ENCODE results near the gene FMN1.

The FMN1 gene

GRCh38 chr15:33111041-33111451 lies 83.5 kb downstream of the FMN1 start:
- Histone ChIP-seq H3K79me2 (ENCODE audit: control insufficient read depth, insufficient read depth, low read length, poor library complexity) (no peaks in the 10 kb centered on the region), H3K9me3 (ENCODE audit: insufficient read depth, low read depth, low read length) (no peaks in the 10 kb centered on the region), H4K91ac (ENCODE audit: low read depth, low read length) (no peak overlapping the region), H4K12ac (ENCODE audit: low read depth, low read length) (no peak overlapping the region), H2AK5ac (ENCODE audit: low read length) (no peak overlapping the region), H3K4ac (ENCODE audit: low read depth, low read length) (no peak overlapping the region), H2BK120ac (ENCODE audit: insufficient read depth, low read length, poor library complexity) (no peak overlapping the region), H3K4me1 (ENCODE audit: control insufficient read depth in 1 of 2, insufficient read depth in 2 of 2, low read length in 2 of 2) (peaks cover 0 to 3% of the 10 kb centered on the region in 2 experiments), H2BK5ac (ENCODE audit: low read depth, low read length, poor library complexity) (no peak overlapping the region), H3K9ac (ENCODE audit: low read length) (no peak overlapping the region), H2AFZ (ENCODE audit: insufficient read depth, low read length, poor library complexity) (no peak overlapping the region), H3K14ac (ENCODE audit: low read length) (no peak overlapping the region), H3K27me3 (ENCODE audit: insufficient read depth, low read length) (no peaks in the 10 kb centered on the region), H3K36me3 (ENCODE audit: control insufficient read depth in 1 of 2, insufficient read depth in 2 of 2, low read length in 2 of 2) (no peaks in the 10 kb centered on the region), H3K4me3 (ENCODE audit: low read depth, low read length) (no peak overlapping the region), H3K4me2 (ENCODE audit: low read length) (no peak overlapping the region), H4K8ac (ENCODE audit: low read depth, low read length) (no peak overlapping the region), H3K27ac (ENCODE audit: low read depth, low read length) (no peak overlapping the region), H3K23ac (ENCODE audit: low read length) (no peak overlapping the region), H3K79me1 (ENCODE audit: low read length) (peaks cover 1% of the 10 kb centered on the region), H2BK12ac (ENCODE audit: low read length) (no peak overlapping the region), H3K18ac (ENCODE audit: low read length) (no peak overlapping the region)
- DNase-seq = peak in 1 of 2 donors; percentile 29
- WGBS (ENCODE audit: extremely low coverage, insufficient coverage, insufficient read length) = no CpG with 5 or more reads among the region's 1 CpG

- H3K4me3 ChIP-seq (ENCODE audit: low read depth, low read length) = no peak overlapping the region
- H3K9ac ChIP-seq (ENCODE audit: low read length) = no peak overlapping the region
- no peak overlapping the region for H3K14ac ChIP-seq (ENCODE audit: low read length)
- H3K23ac ChIP-seq (ENCODE audit: low read length) = no peak overlapping the region
- H3K79me1 ChIP-seq (ENCODE audit: low read length) = peaks cover 1% of the 10 kb centered on the region
- no peak overlapping the region for H2BK5ac ChIP-seq (ENCODE audit: low read depth, low read length, poor library complexity)
- H2AK5ac ChIP-seq (ENCODE audit: low read length) = no peak overlapping the region
- H2BK120ac ChIP-seq (ENCODE audit: insufficient read depth, low read length, poor library complexity) = no peak overlapping the region
- DNase-seq = no peak
- H3K27me3 ChIP-seq (ENCODE audit: insufficient read depth, low read length) = no peaks in the 10 kb centered on the region
- H3K4ac ChIP-seq (ENCODE audit: low read depth, low read length) = no peak overlapping the region
- H4K8ac ChIP-seq (ENCODE audit: low read depth, low read length) = no peak overlapping the region
- peaks cover 0 to 3% of the 10 kb centered on the region in 2 experiments for H3K4me1 ChIP-seq (ENCODE audit: control insufficient read depth in 1 of 2, insufficient read depth in 2 of 2, low read length in 2 of 2)
- no peak overlapping the region for H4K12ac ChIP-seq (ENCODE audit: low read depth, low read length)
- H3K36me3 ChIP-seq (ENCODE audit: control insufficient read depth in 1 of 2, insufficient read depth in 2 of 2, low read length in 2 of 2) = no peaks in the 10 kb centered on the region
- no peak overlapping the region for H2BK12ac ChIP-seq (ENCODE audit: low read length)
- WGBS (ENCODE audit: extremely low coverage, insufficient coverage, insufficient read length) = no CpG with 5 or more reads among the region's 4 CpGs
- H4K91ac ChIP-seq (ENCODE audit: low read depth, low read length) = no peak overlapping the region
- H3K4me2 ChIP-seq (ENCODE audit: low read length) = no peak overlapping the region
- H3K9me3 ChIP-seq (ENCODE audit: insufficient read depth, low read depth, low read length) = no peaks in the 10 kb centered on the region
- no peak overlapping the region for H2AFZ ChIP-seq (ENCODE audit: insufficient read depth, low read length, poor library complexity)
- no peaks in the 10 kb centered on the region for H3K79me2 ChIP-seq (ENCODE audit: control insufficient read depth, insufficient read depth, low read length, poor library complexity)
- no peak overlapping the region for H3K18ac ChIP-seq (ENCODE audit: low read length)
- H3K27ac ChIP-seq (ENCODE audit: low read depth, low read length) = no peak overlapping the region
Measured at GRCh38 chr15:33109345-33109744, 85.2 kb downstream of the FMN1 start.

- Histone ChIP-seq H4K8ac (ENCODE audit: low read depth, low read length) (no peak overlapping the region), H2BK120ac (ENCODE audit: insufficient read depth, low read length, poor library complexity) (no peak overlapping the region), H3K36me3 (ENCODE audit: control insufficient read depth in 1 of 2, insufficient read depth in 2 of 2, low read length in 2 of 2) (no peaks in the 10 kb centered on the region), H3K9me3 (ENCODE audit: insufficient read depth, low read depth, low read length) (no peaks in the 10 kb centered on the region), H3K18ac (ENCODE audit: low read length) (no peak overlapping the region), H3K9ac (ENCODE audit: low read length) (no peak overlapping the region), H3K4me1 (ENCODE audit: control insufficient read depth in 1 of 2, insufficient read depth in 2 of 2, low read length in 2 of 2) (peaks cover 0 to 3% of the 10 kb centered on the region in 2 experiments), H2BK12ac (ENCODE audit: low read length) (no peak overlapping the region), H3K23ac (ENCODE audit: low read length) (no peak overlapping the region), H2BK5ac (ENCODE audit: low read depth, low read length, poor library complexity) (no peak overlapping the region), H2AFZ (ENCODE audit: insufficient read depth, low read length, poor library complexity) (no peak overlapping the region), H2AK5ac (ENCODE audit: low read length) (no peak overlapping the region), H4K12ac (ENCODE audit: low read depth, low read length) (no peak overlapping the region), H3K27me3 (ENCODE audit: insufficient read depth, low read length) (no peaks in the 10 kb centered on the region), H3K14ac (ENCODE audit: low read length) (no peak overlapping the region), H4K91ac (ENCODE audit: low read depth, low read length) (no peak overlapping the region), H3K79me2 (ENCODE audit: control insufficient read depth, insufficient read depth, low read length, poor library complexity) (no peaks in the 10 kb centered on the region), H3K79me1 (ENCODE audit: low read length) (no peaks in the 10 kb centered on the region), H3K27ac (ENCODE audit: low read depth, low read length) (no peak overlapping the region), H3K4me2 (ENCODE audit: low read length) (no peak overlapping the region), H3K4ac (ENCODE audit: low read depth, low read length) (no peak overlapping the region), H3K4me3 (ENCODE audit: low read depth, low read length) (no peak overlapping the region)
- DNase-seq = no peak
Measured at GRCh38 chr15:33108518-33108917, 86.0 kb downstream of the FMN1 start.

GRCh38 chr15:33107950-33108349 lies 86.6 kb downstream of the FMN1 start:
- Histone ChIP-seq H3K79me1 (ENCODE audit: low read length) (no peaks in the 10 kb centered on the region), H3K4me3 (ENCODE audit: low read depth, low read length) (no peak overlapping the region), H4K8ac (ENCODE audit: low read depth, low read length) (no peak overlapping the region), H2BK5ac (ENCODE audit: low read depth, low read length, poor library complexity) (no peak overlapping the region), H3K27ac (ENCODE audit: low read depth, low read length) (no peak overlapping the region), H4K12ac (ENCODE audit: low read depth, low read length) (no peak overlapping the region), H3K14ac (ENCODE audit: low read length) (no peak overlapping the region), H3K23ac (ENCODE audit: low read length) (no peak overlapping the region), H4K91ac (ENCODE audit: low read depth, low read length) (no peak overlapping the region), H3K4me1 (ENCODE audit: control insufficient read depth in 1 of 2, insufficient read depth in 2 of 2, low read length in 2 of 2) (peaks cover 0 to 3% of the 10 kb centered on the region in 2 experiments), H3K4me2 (ENCODE audit: low read length) (no peak overlapping the region), H3K18ac (ENCODE audit: low read length) (no peak overlapping the region), H3K9ac (ENCODE audit: low read length) (no peak overlapping the region), H2AK5ac (ENCODE audit: low read length) (no peak overlapping the region), H3K4ac (ENCODE audit: low read depth, low read length) (no peak overlapping the region), H3K9me3 (ENCODE audit: insufficient read depth, low read depth, low read length) (no peaks in the 10 kb centered on the region), H2BK120ac (ENCODE audit: insufficient read depth, low read length, poor library complexity) (no peak overlapping the region), H3K36me3 (ENCODE audit: control insufficient read depth in 1 of 2, insufficient read depth in 2 of 2, low read length in 2 of 2) (no peaks in the 10 kb centered on the region), H2AFZ (ENCODE audit: insufficient read depth, low read length, poor library complexity) (no peak overlapping the region), H3K79me2 (ENCODE audit: control insufficient read depth, insufficient read depth, low read length, poor library complexity) (no peaks in the 10 kb centered on the region), H3K27me3 (ENCODE audit: insufficient read depth, low read length) (no peaks in the 10 kb centered on the region), H2BK12ac (ENCODE audit: low read length) (no peak overlapping the region)
- WGBS (ENCODE audit: extremely low coverage, insufficient coverage, insufficient read length) = no CpG with 5 or more reads among the region's 2 CpGs
- no peak for DNase-seq
